Amniotic stem cell (primary cell): ENCODE results near the gene FAM180A.
"Not testable (repeated sequence)": the region's sequence is repeated elsewhere in the genome, so short reads cannot be mapped to it uniquely, and the experiment has no call there.

Source experiments
- DNase-seq: peaks from one replicate; lab custom pipeline; 2025; lab: John Stamatoyannopoulos, UW

The FAM180A gene

GRCh38 chr7:135741905-135742304 lies 6.7 kb downstream of the FAM180A start:
- no peak for DNase-seq

- DNase-seq = no peak
Observed at GRCh38 chr7:135740889-135741288, 7.7 kb downstream of the FAM180A start.

GRCh38 chr7:135737306-135737647 lies 11.3 kb downstream of the FAM180A start:
- DNase-seq = not testable (repeated sequence)

- DNase-seq = no peak
Observed at GRCh38 chr7:135736586-135737305, 11.9 kb downstream of the FAM180A start.

DNA sequence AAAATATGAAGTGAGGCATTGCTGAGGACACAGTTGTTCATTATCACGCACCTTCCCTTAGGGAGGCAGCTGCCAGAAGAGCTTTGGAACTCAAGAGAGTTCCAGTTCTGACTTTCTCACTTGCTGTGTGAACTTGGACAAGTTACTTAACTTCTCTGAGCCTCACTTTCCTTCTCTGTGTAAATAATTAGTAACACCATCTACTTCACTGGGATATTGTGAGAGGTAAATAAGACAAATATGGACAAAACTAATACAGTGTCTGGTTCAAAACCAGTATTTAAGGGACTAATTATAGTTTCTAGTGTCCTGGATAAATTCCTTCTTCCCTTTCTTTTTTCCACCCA lies 14.3 kb downstream of the FAM180A start:
- DNase-seq = no peak

- DNase-seq = no peak
Observed at GRCh38 chr7:135733603-135734342, 14.8 kb downstream of the FAM180A start.

GRCh38 chr7:135731131-135731530 lies 17.5 kb downstream of the FAM180A start:
- DNase-seq = no peak

- DNase-seq = no peak
Observed at GRCh38 chr7:135729230-135729629, 19.4 kb downstream of the FAM180A start.

- DNase-seq = no peak
Observed at GRCh38 chr7:135728136-135728669, 20.4 kb downstream of the FAM180A start, which contains the start of gene SLC13A4. TSS of gene SLC13A4 (minus strand) at chr7:135728186. CDS start at chr7:135727496, 690 bp downstream.

- DNase-seq = no peak
Observed at GRCh38 chr7:135726911-135727673, 21.5 kb downstream of the FAM180A start.

- DNase-seq = no peak
Observed at GRCh38 chr7:135726276-135726788, 22.3 kb downstream of the FAM180A start.

GRCh38 chr7:135723411-135723810 lies 25.2 kb downstream of the FAM180A start:
- DNase-seq = no peak

GRCh38 chr7:135721198-135721820 lies 27.3 kb downstream of the FAM180A start:
- no peak for DNase-seq

- DNase-seq = no peak
Observed at GRCh38 chr7:135719688-135720087, 28.9 kb downstream of the FAM180A start.

DNA sequence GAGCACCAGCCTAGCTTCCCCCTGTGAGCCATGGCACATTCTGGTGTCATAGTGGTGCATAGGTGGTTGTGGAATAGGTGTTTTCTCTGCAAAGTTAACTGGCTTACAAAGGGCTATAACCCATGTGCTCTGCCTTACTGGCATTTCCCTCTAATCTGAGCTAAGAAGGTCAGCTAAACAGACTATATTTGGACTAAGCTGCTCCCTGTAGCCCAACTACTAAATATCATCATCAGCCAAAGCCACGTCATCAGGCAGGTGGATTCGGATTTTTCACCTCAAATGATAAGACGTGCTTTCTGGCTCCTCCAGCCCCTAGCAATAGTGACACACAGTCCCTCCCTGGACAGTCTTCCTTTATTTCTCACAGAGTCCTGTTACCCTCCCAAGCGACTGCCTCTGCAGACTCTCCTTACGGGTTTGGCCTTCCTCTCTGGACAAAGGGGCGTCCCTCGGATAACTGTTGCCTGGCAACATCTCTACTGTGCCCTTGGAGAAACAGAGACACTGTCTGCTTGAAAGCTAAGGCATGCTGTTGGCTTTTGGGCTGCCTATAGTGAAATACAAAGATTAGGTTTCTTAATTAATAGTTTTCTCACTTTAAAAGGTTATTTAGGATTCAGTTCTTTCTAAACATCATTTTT lies 29.7 kb downstream of the FAM180A start:
- no peak for DNase-seq

GRCh38 chr7:135718219-135718618 lies 30.4 kb downstream of the FAM180A start:
- no peak for DNase-seq

- no peak for DNase-seq
Observed at GRCh38 chr7:135717693-135718092, 30.9 kb downstream of the FAM180A start.

GRCh38 chr7:135716677-135717238 lies 31.9 kb downstream of the FAM180A start:
- DNase-seq = peak; percentile 15

- no peak for DNase-seq
Observed at GRCh38 chr7:135715673-135716072, 32.9 kb downstream of the FAM180A start.

- DNase-seq = no peak
Observed at GRCh38 chr7:135715055-135715522, 33.5 kb downstream of the FAM180A start.

- peak; percentile 65 for DNase-seq
Observed at GRCh38 chr7:135714534-135715009, 34.0 kb downstream of the FAM180A start.
